HG03095 (cell line): ENCODE results near the gene PIRT.

Source experiments
- ATAC-seq: cut with Tn5 transposase; IDR thresholded peaks from one replicate; pipeline ENCODE4 v1.9.1; 2021; ENCODE audit warnings: moderate library complexity; ENCODE audit not compliant: unreplicated experiment

Gene PIRT

DNA sequence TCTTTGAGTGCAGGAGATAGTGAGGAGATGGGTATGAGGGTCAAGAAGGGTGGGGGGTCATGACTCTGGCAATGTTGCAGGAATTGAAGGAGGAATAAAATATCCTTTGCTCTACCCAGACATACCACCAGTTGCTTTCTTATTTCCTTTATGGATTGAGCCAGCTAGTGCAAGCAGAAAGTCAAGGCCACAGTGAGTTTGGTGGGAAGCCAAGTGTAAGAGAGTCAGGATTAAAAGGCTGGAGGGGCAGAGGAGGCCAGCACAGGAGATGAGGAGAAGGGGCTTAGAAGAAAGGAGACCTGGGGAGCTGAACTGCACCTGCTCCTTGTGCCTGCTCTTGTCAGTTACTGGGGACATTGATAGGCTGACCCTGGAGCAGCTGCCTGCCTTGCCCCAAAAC lies 16.1 kb downstream of the PIRT start:
- ATAC-seq, result no peak

GRCh38 chr17:10821054-10821453 lies 16.8 kb downstream of the PIRT start:
- no peak for ATAC-seq

- ATAC-seq, result no peak
Measured at GRCh38 chr17:10815319-10815718, 22.6 kb downstream of the PIRT start.

- no peak for ATAC-seq
Measured at GRCh38 chr17:10814075-10814474, 23.8 kb downstream of the PIRT start.

DNA sequence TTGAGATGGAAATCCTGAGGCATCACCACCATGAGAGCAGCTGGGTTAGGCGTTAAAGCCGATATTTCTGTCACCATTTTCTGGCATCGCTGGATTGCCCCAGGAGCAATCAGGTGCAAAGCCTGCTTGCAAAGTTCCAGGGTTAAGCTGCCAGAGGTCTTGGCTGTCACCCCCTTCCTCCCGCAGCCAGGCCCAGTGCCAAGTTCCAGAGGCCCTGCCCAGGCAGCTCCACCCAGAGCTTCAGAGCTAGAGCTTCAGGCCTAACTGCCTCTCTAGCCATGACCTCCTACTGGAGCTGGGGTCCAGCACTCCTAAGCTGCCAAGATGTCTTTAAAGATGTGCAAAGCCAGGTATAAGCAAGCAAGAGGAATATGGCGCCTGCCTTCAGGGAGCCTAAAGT lies 25.2 kb downstream of the PIRT start:
- no peak for ATAC-seq

- no peak for ATAC-seq
Measured at GRCh38 chr17:10809605-10810004, 28.3 kb downstream of the PIRT start.

DNA sequence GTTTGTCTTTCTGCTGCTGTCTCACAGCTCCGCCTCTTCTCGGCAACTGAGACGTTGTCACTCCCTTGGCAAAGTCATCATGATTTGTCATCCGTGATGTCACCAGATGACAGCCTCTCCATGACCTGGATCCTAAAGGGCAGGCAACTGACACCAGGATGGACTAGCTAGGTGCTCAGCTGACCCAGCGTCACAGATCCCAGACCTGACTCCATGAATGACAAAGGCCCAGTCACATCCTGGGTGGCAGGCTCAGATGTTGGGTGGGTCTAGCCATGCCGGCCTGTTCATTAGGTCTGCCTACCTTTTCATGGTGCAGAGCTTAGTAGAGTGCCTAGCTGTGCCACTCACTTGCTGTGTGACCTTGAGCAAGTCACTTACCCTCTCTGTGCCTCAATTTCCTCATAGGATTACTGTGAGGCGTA lies 30.2 kb downstream of the PIRT start:
- ATAC-seq, result no peak

DNA sequence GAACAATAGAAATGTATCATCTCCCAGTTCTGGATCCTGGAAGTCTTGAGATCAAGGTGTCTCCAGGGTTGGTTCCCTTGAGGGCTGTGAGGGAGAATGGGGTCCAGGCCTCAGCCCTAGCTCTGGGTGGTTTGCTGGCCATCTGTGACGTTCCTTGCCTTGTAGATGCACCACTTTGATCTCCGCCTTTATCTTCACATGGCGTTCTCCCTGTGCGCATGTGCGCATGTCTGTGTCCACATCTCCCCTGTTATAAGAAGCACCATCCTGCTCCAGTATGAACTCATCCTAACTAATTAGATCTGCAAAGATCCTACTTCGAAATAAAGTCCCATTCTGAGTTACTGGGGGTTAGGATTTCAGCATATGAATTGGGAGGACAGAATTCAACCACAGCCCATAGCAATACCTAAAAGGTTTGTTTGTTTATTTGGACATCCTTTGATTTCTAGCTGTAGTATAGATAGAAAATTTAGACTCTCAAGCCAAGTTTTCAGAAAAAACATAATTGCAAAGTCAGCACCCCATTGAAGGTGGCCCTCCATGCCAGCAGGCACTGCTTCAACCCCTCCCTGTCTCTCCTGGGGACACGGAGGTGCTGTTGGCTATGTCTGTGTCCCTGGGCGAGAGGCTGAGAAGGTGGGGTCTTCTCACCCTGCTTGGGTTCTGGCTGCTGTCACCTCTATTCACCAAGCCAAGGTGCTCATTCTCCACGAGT lies 31.2 kb downstream of the PIRT start:
- ATAC-seq, result no peak

GRCh38 chr17:10805911-10806310 lies 32.0 kb downstream of the PIRT start:
- ATAC-seq, result no peak

DNA sequence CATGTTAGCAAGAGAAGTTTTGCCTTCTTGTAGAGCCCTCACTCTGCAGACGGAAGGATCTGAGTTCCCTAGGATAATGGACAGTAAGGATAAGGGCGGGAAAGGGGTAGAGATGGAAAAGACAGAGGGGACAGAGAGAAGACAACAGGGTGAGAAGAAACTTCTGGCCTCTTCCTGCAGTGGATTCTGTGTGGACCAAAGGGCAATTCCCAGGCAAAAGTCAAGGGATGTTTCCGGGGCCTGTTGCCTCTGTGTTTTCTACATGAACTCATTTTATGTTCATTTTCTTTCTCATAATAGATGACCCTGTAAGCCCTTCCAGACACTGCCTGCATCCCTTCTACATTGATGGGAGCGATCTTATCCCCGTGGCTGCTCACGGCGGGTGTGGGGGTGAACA lies 33.3 kb downstream of the PIRT start:
- ATAC-seq, result no peak

DNA sequence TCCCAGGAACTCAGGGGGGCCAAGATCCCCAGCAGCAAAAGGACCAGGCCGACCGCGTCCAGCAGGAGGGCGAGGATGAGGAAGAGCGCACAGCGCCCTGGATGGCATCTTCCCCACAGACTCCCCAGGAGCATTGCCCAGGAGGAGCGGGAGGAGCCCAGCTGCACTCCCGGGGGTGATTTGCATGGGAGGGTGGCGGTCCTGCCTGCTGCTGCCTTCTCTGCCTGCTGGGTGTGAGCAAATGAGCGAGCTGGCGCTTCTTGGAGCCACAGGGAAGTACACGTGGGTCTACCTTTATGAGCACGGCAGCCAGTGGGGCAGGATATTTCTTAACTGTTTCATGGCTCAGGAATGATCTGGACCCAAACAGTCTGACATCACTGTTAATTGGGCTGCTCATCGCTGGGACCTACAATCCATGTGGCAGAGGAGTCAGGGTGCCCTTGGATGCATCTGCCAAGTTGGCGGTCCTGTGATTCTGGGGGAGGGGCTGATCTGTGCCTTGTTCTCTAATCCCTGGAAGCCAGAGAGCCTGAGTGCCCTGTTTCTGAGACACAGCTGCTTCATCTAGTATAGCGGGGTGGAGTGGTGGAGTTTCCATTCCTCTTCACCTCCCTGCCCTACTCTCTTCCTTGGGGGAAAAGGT lies 33.9 kb downstream of the PIRT start, which contains the start of gene TMEM238L:
TSS of gene TMEM238L (minus strand) at position 270 of the 646 bp plus-strand sequence. CDS start at position 134, 136 bp downstream.
- no peak for ATAC-seq

DNA sequence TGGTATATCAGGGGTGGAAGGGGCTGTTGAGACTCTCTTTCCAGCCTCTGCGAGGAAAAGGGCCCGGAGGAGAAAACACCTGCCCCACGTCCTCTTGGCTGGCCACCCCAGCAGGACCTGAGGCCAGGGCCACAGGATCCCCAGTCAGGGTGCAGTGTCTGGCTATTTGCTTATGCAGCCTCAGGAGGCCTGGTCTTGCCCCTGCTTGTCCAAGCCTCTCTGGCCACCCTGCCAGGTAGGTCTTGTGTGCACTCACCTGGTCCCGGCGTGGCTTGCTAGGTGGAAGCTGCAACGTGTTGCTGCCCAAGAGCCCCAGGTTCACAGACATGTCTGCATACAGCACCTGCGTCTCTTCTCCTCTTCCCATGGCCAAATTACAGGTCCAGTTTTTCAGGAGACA lies 34.5 kb downstream of the PIRT start:
- no peak for ATAC-seq

GRCh38 chr17:10802496-10803284 lies 35.2 kb downstream of the PIRT start:
- no peak for ATAC-seq

GRCh38 chr17:10799407-10799806 lies 38.5 kb downstream of the PIRT start:
- ATAC-seq, result no peak

GRCh38 chr17:10798910-10799309 lies 39.0 kb downstream of the PIRT start:
- ATAC-seq, result no peak

- ATAC-seq, result no peak
Measured at GRCh38 chr17:10798332-10798749, 39.5 kb downstream of the PIRT start.

DNA sequence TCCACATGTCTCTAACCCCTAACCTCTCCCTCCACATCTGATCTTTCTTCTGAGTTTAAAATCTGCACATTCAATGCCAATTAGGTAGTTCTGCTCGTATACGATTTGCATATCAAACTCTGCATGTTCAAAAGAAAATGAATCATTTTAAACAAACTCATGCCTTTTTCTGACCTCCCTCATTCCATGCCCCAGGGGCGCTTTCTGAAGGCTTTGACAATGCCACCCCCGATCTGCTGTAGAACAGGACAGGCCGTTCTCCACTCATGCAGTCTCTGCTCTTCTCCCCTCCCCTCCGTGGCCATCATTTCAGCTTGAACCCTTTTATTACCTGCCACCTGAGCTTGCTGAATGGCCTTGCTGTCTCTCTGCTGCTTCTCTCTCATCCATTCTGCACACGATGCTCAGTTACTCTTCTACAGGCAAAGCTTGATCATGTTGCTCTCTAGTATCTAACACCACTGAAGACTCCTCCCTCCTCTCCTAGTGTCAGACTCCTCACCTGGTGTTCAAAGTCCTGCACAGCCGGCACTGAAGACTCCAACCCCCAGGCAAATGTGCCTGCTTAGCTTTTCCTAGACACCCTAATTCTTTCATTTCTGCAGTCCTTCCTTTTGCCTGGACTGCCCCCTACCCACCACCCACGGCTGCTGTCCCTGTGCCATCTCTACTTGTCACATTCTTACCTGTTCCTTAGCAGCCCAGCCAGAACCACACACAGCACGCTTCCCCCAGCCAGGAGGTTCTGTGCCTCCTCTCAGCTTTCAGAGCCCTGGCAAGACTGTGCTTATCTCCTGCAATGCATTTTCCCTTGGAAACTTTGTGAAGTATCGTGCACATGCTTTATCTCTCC lies 40.2 kb downstream of the PIRT start:
- ATAC-seq, result no peak

DNA sequence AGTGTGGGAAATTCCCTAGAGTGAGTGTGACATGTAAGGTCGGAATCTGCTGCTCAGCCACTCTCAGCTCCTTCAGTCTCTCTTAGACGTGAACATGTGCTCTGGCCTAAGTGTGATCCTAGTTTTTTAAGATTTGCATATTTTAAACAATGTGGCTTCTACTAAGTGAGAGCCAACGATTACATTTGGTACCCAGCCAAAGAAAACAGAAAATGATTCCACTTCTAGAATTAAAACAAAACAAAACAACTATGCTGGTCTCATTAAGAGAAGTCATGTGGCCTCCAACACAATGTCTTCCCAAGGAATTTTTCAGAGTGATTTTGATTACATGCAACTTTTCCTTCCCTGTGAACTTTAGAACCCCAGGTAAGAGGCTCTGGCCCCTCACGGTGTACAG lies 44.1 kb downstream of the PIRT start:
- no peak for ATAC-seq

DNA sequence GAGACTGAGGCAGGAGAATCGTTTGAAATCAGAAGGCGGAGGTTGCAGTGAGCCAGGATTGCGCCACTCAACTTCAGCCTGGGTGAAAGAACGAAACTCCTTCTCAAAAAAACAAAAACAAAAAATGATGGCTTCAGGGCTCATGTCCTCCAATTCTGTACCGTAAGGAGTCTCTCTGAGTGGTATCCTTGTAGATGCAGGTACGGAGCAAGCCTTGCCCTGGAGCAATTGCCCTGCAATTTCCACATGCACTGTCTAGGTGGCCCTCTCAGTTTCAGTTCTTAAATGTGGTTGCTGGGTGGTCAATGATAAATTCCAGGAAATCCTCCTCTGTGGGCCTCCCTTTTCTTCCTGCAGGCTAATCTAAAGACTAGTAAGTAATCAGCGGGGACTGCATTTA lies 44.6 kb downstream of the PIRT start:
- ATAC-seq, result no peak

- ATAC-seq, result no peak
Measured at GRCh38 chr17:10792151-10792550, 45.7 kb downstream of the PIRT start.
